Measurements from ENCODE around the gene MYOG. TPM values are rescaled to one million over a fixed set of nuclear protein-coding genes. Genes with fewer than 3 reads are reported as not detected.

MYOG gene
- total RNA-seq, 1 experiment from 2014 or later = not detected

Other genes with a start within 250 kb of the MYOG start
- gene RABIF, start 196.9 kb downstream of the MYOG start, total RNA-seq (2022) = 11.2 and 13.5 TPM in 2 replicates
- 51.0 and 59.0 TPM in 2 replicates for gene KLHL12, start 158.8 kb downstream of the MYOG start, total RNA-seq (2022)
- 157 and 168 TPM in 2 replicates for gene ADIPOR1, start 127.7 kb downstream of the MYOG start, total RNA-seq (2022)
- gene CYB5R1, start 118.8 kb downstream of the MYOG start, total RNA-seq (2022) = 41.3 and 52.7 TPM in 2 replicates
- gene TMEM183A, start 78.6 kb downstream of the MYOG start, total RNA-seq (2022) = 104 and 108 TPM in 2 replicates
- 0.16 and 0.49 TPM in 2 replicates for gene PPFIA4, start 59.5 kb downstream of the MYOG start, total RNA-seq (2022)
- gene ADORA1, start 41.7 kb upstream of the MYOG start, total RNA-seq (2022) = 0.26 and 0.34 TPM in 2 replicates
- not detected in 2 replicates for gene MYBPH, start 89.8 kb upstream of the MYOG start, total RNA-seq (2022)
- gene CHI3L1, start 100.7 kb upstream of the MYOG start, total RNA-seq (2022) = 0.75 and 0.88 TPM in 2 replicates
- not detected in 2 replicates for gene CHIT1, start 143.7 kb upstream of the MYOG start, total RNA-seq (2022)
- 39.8 and 44.4 TPM in 2 replicates for gene BTG2, start 219.5 kb upstream of the MYOG start, total RNA-seq (2022)

All from MCF 10A (cell line).